Right atrium auricular region (tissue), 2 donors: Measurements from ENCODE around the gene CXADR. TPM values are rescaled to one million over a fixed set of nuclear protein-coding genes. Genes with fewer than 3 reads are reported as not detected.

Experiments
- DNase-seq: peaks from one replicate; pipeline ENCODE4 v3.0.0-alpha.2; 2019; ENCODE audit warnings: low spot score
- H3K27ac ChIP-seq, 2 donors: fragments of 200-600 bp; sonication (generic); 1 replicate in 1 of 2; 2 replicates in 1 of 2; pipeline ENCODE4 v1.5.1; 2016 to 2019
- H3K27me3 ChIP-seq, 2 donors: fragments of 200-600 bp; sonication (generic); one replicate each; pipeline versions ENCODE4 v1.5.1 to v1.6.0; 2017 to 2019
- H3K36me3 ChIP-seq: fragments of 200-600 bp; sonication (generic); one replicate; pipeline ENCODE4 v1.5.1; 2016
- H3K4me1 ChIP-seq, 2 donors: fragments of 200-600 bp; sonication (generic); one replicate each; pipeline versions ENCODE4 v1.5.1 to v1.6.0; 2017 to 2019
- H3K4me3 ChIP-seq, 2 donors: fragments of 200-600 bp; sonication (generic); 1 replicate in 1 of 2; 2 replicates in 1 of 2; pipeline ENCODE4 v1.5.1; 2017 to 2019; ENCODE audit warnings: mild to moderate bottlenecking in 1 of 2, moderate library complexity in 1 of 2
- H3K9me3 ChIP-seq, 2 donors: fragments of 200-600 bp; sonication (generic); one replicate each; pipeline ENCODE4 v1.5.1; 2019
- CTCF ChIP-seq, 2 donors: fragments of 200-600 bp; sonication (generic); IDR thresholded peaks; one replicate each; pipeline ENCODE4 v1.5.1; 2019; ENCODE audit warnings: antibody characterized with exemption in 2 of 2
- total RNA-seq, 2 donors: library from RNA; depleted of rRNA; stranded (reverse); fragments of >200 nt; gene quantifications; one replicate each; pipeline ENCODE4 v1.1.0, GENCODE V29; 2016

Gene CXADR
- total RNA-seq, 2 donors from 2014 or later: 25.8 to 28.8 TPM

- H3K27me3 ChIP-seq: no peaks in the 10 kb centered on the region
- no peak for TF ChIP-seq CTCF (IDR thresholded peaks at IDR 0.05)
- H3K27ac ChIP-seq: no peak overlapping the region
- no peak overlapping the region for H3K4me3 ChIP-seq
- H3K9me3 ChIP-seq: no peaks in the 10 kb centered on the region
- H3K36me3 ChIP-seq: no peaks in the 10 kb centered on the region
- DNase-seq: no peak
- H3K4me1 ChIP-seq: no peaks in the 10 kb centered on the region
Measured at GRCh38 chr21:17527711-17528110, 14.9 kb downstream of the CXADR start.

GRCh38 chr21:17529648-17530047 lies 16.8 kb downstream of the CXADR start:
- Histone ChIP-seq H3K9me3 (no peaks in the 10 kb centered on the region), H3K27ac (no peak overlapping the region), H3K4me3 (no peak overlapping the region), H3K36me3 (no peaks in the 10 kb centered on the region), H3K4me1 (no peaks in the 10 kb centered on the region), H3K27me3 (no peaks in the 10 kb centered on the region)
- TF ChIP-seq CTCF (IDR thresholded peaks at IDR 0.05): no peak
- DNase-seq: no peak

- Histone ChIP-seq H3K4me1 (no peaks in the 10 kb centered on the region), H3K4me3 (no peak overlapping the region), H3K9me3 (no peaks in the 10 kb centered on the region), H3K36me3 (no peaks in the 10 kb centered on the region), H3K27ac (no peak overlapping the region), H3K27me3 (no peaks in the 10 kb centered on the region)
- TF ChIP-seq CTCF (IDR thresholded peaks at IDR 0.05): no peak
- DNase-seq: no peak
Measured at GRCh38 chr21:17532292-17532691, 19.4 kb downstream of the CXADR start.

GRCh38 chr21:17536381-17536780 lies 23.5 kb downstream of the CXADR start:
- Histone ChIP-seq H3K36me3 (no peaks in the 10 kb centered on the region), H3K27ac (no peak overlapping the region), H3K4me1 (no peaks in the 10 kb centered on the region), H3K4me3 (no peak overlapping the region), H3K27me3 (no peaks in the 10 kb centered on the region), H3K9me3 (no peaks in the 10 kb centered on the region)
- TF ChIP-seq CTCF (IDR thresholded peaks at IDR 0.05): no peak
- no peak for DNase-seq

GRCh38 chr21:17537299-17537698 lies 24.5 kb downstream of the CXADR start:
- H3K4me1 ChIP-seq: no peaks in the 10 kb centered on the region
- no peaks in the 10 kb centered on the region for H3K9me3 ChIP-seq
- TF ChIP-seq CTCF (IDR thresholded peaks at IDR 0.05): no peak
- H3K36me3 ChIP-seq: no peaks in the 10 kb centered on the region
- no peaks in the 10 kb centered on the region for H3K27me3 ChIP-seq
- DNase-seq: no peak
- no peak overlapping the region for H3K4me3 ChIP-seq
- H3K27ac ChIP-seq: no peak overlapping the region

- H3K36me3 ChIP-seq: no peaks in the 10 kb centered on the region
- H3K27ac ChIP-seq: no peak overlapping the region
- no peak overlapping the region for H3K4me3 ChIP-seq
- no peak for DNase-seq
- no peaks in the 10 kb centered on the region for H3K9me3 ChIP-seq
- TF ChIP-seq CTCF (IDR thresholded peaks at IDR 0.05): no peak
- no peaks in the 10 kb centered on the region for H3K4me1 ChIP-seq
- no peaks in the 10 kb centered on the region for H3K27me3 ChIP-seq
Measured at GRCh38 chr21:17538576-17538975, 25.7 kb downstream of the CXADR start.
